NCI-H2081 (cell line): ENCODE results near the gene GNAZ.
"Not testable (repeated sequence)": the region's sequence is repeated elsewhere in the genome, so short reads cannot be mapped to it uniquely, and the experiment has no call there.

ENCODE experiments used
- DNase-seq, 2 experiments: peaks; one replicate each; lab custom pipeline; 2025; lab: John Stamatoyannopoulos, UW

The GNAZ gene

GRCh38 chr22:23070418-23071229 lies at the start of gene GNAZ:
GNAZ (plus strand) TSS chr22:23070519; CDS start chr22:23095696, 25,177 bp downstream.
- DNase-seq, result no peak

GRCh38 chr22:23020659-23021293 lies 49.5 kb upstream of the GNAZ start:
- no peak for DNase-seq

- DNase-seq, result not testable (repeated sequence)
These were observed 48.5 kb upstream of the GNAZ start for GRCh38 chr22:23021660-23022353.

GRCh38 chr22:23023294-23023693 lies 47.0 kb upstream of the GNAZ start:
- no peak for DNase-seq

- DNase-seq, result no peak
These were observed 43.5 kb upstream of the GNAZ start for GRCh38 chr22:23026777-23027176.

GRCh38 chr22:23027849-23028248 lies 42.5 kb upstream of the GNAZ start:
- DNase-seq, result not testable (repeated sequence)

GRCh38 chr22:23029521-23030228 lies 40.6 kb upstream of the GNAZ start:
- no peak for DNase-seq

GRCh38 chr22:23031381-23031780 lies 38.9 kb upstream of the GNAZ start:
- DNase-seq, result no peak

- DNase-seq, result no peak
These were observed 38.5 kb upstream of the GNAZ start for GRCh38 chr22:23031786-23032185.

- DNase-seq, result no peak
These were observed 37.7 kb upstream of the GNAZ start for GRCh38 chr22:23032658-23033057.

GRCh38 chr22:23033116-23033905 lies 37.0 kb upstream of the GNAZ start:
- no peak for DNase-seq

GRCh38 chr22:23034621-23035556 lies 35.4 kb upstream of the GNAZ start:
- no peak for DNase-seq

- DNase-seq, result no peak
These were observed 34.6 kb upstream of the GNAZ start for GRCh38 chr22:23035557-23036277.

- peak in 1 of 2 experiments; percentile 1 for DNase-seq
These were observed 33.5 kb upstream of the GNAZ start for GRCh38 chr22:23036684-23037428.

GRCh38 chr22:23037429-23038333 lies 32.6 kb upstream of the GNAZ start:
- no peak for DNase-seq

GRCh38 chr22:23038334-23038642 lies 32.0 kb upstream of the GNAZ start:
- no peak for DNase-seq

GRCh38 chr22:23038902-23039301 lies 31.4 kb upstream of the GNAZ start:
- DNase-seq, result no peak

- no peak for DNase-seq
These were observed 28.1 kb upstream of the GNAZ start for GRCh38 chr22:23042179-23042578.
